ENCODE data around the gene CHD2. TPM values are rescaled to one million over a fixed set of nuclear protein-coding genes. Genes with fewer than 3 reads are reported as not detected.

CHD2 gene
- total RNA-seq, 1 donor from 2014 or later = 65.6 TPM

- Histone ChIP-seq H3K4me3 (ENCODE audit: low read depth, low read length) (no peak overlapping the region), H3K27me3 (ENCODE audit: control insufficient read depth, insufficient read depth, low read length) (no peaks in the 10 kb centered on the region), H3K36me3 (ENCODE audit: control insufficient read depth, insufficient read depth, low read length) (peaks cover 40% of the 10 kb centered on the region)
- no peak for DNase-seq (ENCODE audit: low read depth)
- FAIRE-seq = no peak
- no peak for TF ChIP-seq CTCF (IDR thresholded peaks at IDR 0.05; ENCODE audit: insufficient read depth, low read length, severe bottlenecking)
These were observed 121.0 kb downstream of the CHD2 start for GRCh38 chr15:93020976-93021772.

GRCh38 chr15:93024293-93024692 is 124.2 kb downstream of the CHD2 start:
- DNase-seq (ENCODE audit: low read depth) = no peak
- no peak for FAIRE-seq
- Histone ChIP-seq H3K36me3 (ENCODE audit: control insufficient read depth, insufficient read depth, low read length) (peaks cover 30% of the 10 kb centered on the region), H3K27me3 (ENCODE audit: control insufficient read depth, insufficient read depth, low read length) (no peaks in the 10 kb centered on the region), H3K4me3 (ENCODE audit: low read depth, low read length) (no peak overlapping the region)
- no peak for TF ChIP-seq CTCF (IDR thresholded peaks at IDR 0.05; ENCODE audit: insufficient read depth, low read length, severe bottlenecking)

- no peak for TF ChIP-seq CTCF (IDR thresholded peaks at IDR 0.05; ENCODE audit: insufficient read depth, low read length, severe bottlenecking)
- H3K36me3 ChIP-seq (ENCODE audit: control insufficient read depth, insufficient read depth, low read length) = peaks cover 27% of the 10 kb centered on the region
- DNase-seq (ENCODE audit: low read depth) (no peak), FAIRE-seq (no peak)
- no peaks in the 10 kb centered on the region for H3K27me3 ChIP-seq (ENCODE audit: control insufficient read depth, insufficient read depth, low read length)
- no peak overlapping the region for H3K4me3 ChIP-seq (ENCODE audit: low read depth, low read length)
These were observed 124.8 kb downstream of the CHD2 start for GRCh38 chr15:93024716-93025624.

GRCh38 chr15:93025625-93025982 is 125.5 kb downstream of the CHD2 start:
- Histone ChIP-seq H3K4me3 (ENCODE audit: low read depth, low read length) (no peak overlapping the region), H3K36me3 (ENCODE audit: control insufficient read depth, insufficient read depth, low read length) (peaks cover 25% of the 10 kb centered on the region), H3K27me3 (ENCODE audit: control insufficient read depth, insufficient read depth, low read length) (no peaks in the 10 kb centered on the region)
- DNase-seq (ENCODE audit: low read depth) = no peak
- TF ChIP-seq CTCF (IDR thresholded peaks at IDR 0.05; ENCODE audit: insufficient read depth, low read length, severe bottlenecking) = no peak
- FAIRE-seq = no peak

GRCh38 chr15:93026380-93026817 is 126.3 kb downstream of the CHD2 start:
- DNase-seq (ENCODE audit: low read depth) (no peak), FAIRE-seq (no peak)
- H3K27me3 ChIP-seq (ENCODE audit: control insufficient read depth, insufficient read depth, low read length) = no peaks in the 10 kb centered on the region
- no peak for TF ChIP-seq CTCF (IDR thresholded peaks at IDR 0.05; ENCODE audit: insufficient read depth, low read length, severe bottlenecking)
- H3K36me3 ChIP-seq (ENCODE audit: control insufficient read depth, insufficient read depth, low read length) = peaks cover 24% of the 10 kb centered on the region
- H3K4me3 ChIP-seq (ENCODE audit: low read depth, low read length) = no peak overlapping the region
